ENCODE results near the gene WDR1. TPM values are rescaled to one million over a fixed set of nuclear protein-coding genes. Genes with fewer than 3 reads are reported as not detected.

Gene WDR1
- total and polyA plus RNA-seq, 3 donors from 2014 or later = 165 to 295 (median 168) TPM

GRCh38 chr4:10096201-10096977 is 20.2 kb downstream of the WDR1 start:
- WGBS, 2 donors = 63 to 69% methylated on average over 7 to 17 of the region's 17 CpGs
- DNase-seq = peak; percentile 67
- Histone ChIP-seq H3K4me3 (no peak overlapping the region), H3K27me3 (no peaks in the 10 kb centered on the region), H3K36me3 (ENCODE audit: low read depth, missing control alignments) (no peaks in the 10 kb centered on the region), H3K9me3 (no peaks in the 10 kb centered on the region), H3K4me1 (peaks cover 31% of the 10 kb centered on the region), H3K27ac (peak overlapping the region; percentile 15 to 68)
- TF ChIP-seq POLR2A (IDR thresholded peaks at IDR 0.05) (no peak), CTCF (IDR thresholded peaks at IDR 0.05) (no peak)
- intact Hi-C loops (cut with DNase I; ENCODE audit: low total_unique reads) = no loop called here

- Histone ChIP-seq H3K36me3 (ENCODE audit: low read depth, missing control alignments) (no peaks in the 10 kb centered on the region), H3K27me3 (no peaks in the 10 kb centered on the region), H3K4me3 (no peak overlapping the region), H3K27ac (peak overlapping the region in 1 of 2 donors; percentile 68), H3K4me1 (peaks cover 31% of the 10 kb centered on the region), H3K9me3 (no peaks in the 10 kb centered on the region)
- intact Hi-C loops (cut with DNase I; ENCODE audit: low total_unique reads) = no loop called here
- TF ChIP-seq POLR2A (IDR thresholded peaks at IDR 0.05) (no peak), CTCF (IDR thresholded peaks at IDR 0.05) (no peak)
- no peak for DNase-seq
- WGBS, 2 donors = 93 to 94% methylated on average over 8 to 13 of the region's 13 CpGs
Observed at GRCh38 chr4:10095296-10095991, 21.2 kb downstream of the WDR1 start.

GRCh38 chr4:10094841-10095240 is 21.8 kb downstream of the WDR1 start:
- DNase-seq = no peak
- no peaks in the 10 kb centered on the region for H3K36me3 ChIP-seq (ENCODE audit: low read depth, missing control alignments)
- H3K27ac ChIP-seq = no peak overlapping the region
- TF ChIP-seq POLR2A (IDR thresholded peaks at IDR 0.05) (no peak), CTCF (IDR thresholded peaks at IDR 0.05) (no peak)
- no peaks in the 10 kb centered on the region for H3K27me3 ChIP-seq
- intact Hi-C loops (cut with DNase I; ENCODE audit: low total_unique reads) = no loop called here
- no peaks in the 10 kb centered on the region for H3K9me3 ChIP-seq
- 85 to 95% methylated on average over 13 of the region's 13 CpGs for WGBS, 2 donors
- no peak overlapping the region for H3K4me3 ChIP-seq
- peaks cover 31% of the 10 kb centered on the region for H3K4me1 ChIP-seq

DNA sequence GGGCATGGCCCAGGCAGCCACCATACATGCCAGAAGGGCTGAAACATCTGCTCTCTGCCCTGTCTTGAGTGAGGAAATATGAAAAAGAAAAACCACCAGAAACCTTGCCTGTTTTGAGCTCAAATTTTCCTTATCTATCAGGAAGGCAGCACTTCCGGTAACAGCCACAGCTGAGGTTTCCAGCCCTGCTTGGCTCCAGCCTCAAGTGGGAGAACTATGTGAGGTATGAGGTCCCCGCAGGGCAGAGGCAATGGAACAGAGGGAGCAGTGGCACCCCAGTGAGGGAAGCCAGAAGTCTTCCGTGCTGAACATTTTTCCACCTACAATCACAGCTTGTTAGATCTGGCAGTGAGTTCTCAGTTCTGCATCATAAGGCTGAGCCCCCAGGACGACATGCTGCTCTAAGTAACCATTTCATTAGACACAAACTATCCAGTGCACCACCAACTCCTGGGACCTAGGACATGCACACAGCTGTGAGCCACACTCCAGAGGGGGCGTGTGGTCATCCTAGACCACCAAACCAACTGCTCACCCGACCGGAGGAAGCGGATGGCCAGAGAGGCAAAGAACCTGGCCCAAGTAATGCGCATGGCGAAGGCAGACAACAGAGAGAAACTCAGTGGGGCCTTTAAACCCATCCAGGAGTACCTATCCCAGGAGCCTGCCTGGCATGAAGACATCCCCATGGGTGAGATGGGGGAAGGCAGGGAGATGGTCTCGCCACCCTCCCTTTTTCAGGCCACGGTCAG is 22.6 kb downstream of the WDR1 start:
- 63 to 78% methylated on average over 10 to 12 of the region's 12 CpGs for WGBS, 2 donors
- H3K27ac ChIP-seq = peak overlapping the region in 1 of 2 donors; percentile 54
- H3K9me3 ChIP-seq = no peaks in the 10 kb centered on the region
- H3K36me3 ChIP-seq (ENCODE audit: low read depth, missing control alignments) = no peaks in the 10 kb centered on the region
- TF ChIP-seq CTCF (IDR thresholded peaks at IDR 0.05) (no peak), POLR2A (IDR thresholded peaks at IDR 0.05) (no peak)
- no peaks in the 10 kb centered on the region for H3K27me3 ChIP-seq
- intact Hi-C loops (cut with DNase I; ENCODE audit: low total_unique reads) = no loop called here
- peaks cover 31% of the 10 kb centered on the region for H3K4me1 ChIP-seq
- DNase-seq = no peak
- H3K4me3 ChIP-seq = no peak overlapping the region

Data from testis (tissue), 3 donors.